ENCODE results near the gene ADTRP.

DNA sequence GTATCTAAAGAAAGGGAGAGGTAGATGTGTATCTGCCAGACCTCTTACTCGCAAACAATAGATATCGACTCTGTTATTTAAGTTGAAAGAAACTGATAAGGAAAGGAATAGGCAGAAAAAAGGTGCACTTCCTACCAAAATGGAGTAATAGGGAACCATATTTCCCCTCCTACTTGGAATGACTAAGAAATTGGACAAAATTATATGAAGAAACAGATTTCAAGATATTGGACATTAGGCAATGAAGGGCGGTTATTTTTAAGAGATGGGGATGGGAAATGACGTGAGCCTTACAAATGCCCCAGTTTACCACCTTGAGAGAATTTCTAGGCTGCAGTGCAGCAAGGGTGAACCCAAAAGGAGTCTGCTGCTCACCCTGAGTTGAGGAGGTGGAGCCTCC, 108.9 kb downstream of the ADTRP start:
- no peak for TF ChIP-seq POLR2AphosphoS5 (IDR thresholded peaks at IDR 0.05)
- TF ChIP-seq, protein P1, sequence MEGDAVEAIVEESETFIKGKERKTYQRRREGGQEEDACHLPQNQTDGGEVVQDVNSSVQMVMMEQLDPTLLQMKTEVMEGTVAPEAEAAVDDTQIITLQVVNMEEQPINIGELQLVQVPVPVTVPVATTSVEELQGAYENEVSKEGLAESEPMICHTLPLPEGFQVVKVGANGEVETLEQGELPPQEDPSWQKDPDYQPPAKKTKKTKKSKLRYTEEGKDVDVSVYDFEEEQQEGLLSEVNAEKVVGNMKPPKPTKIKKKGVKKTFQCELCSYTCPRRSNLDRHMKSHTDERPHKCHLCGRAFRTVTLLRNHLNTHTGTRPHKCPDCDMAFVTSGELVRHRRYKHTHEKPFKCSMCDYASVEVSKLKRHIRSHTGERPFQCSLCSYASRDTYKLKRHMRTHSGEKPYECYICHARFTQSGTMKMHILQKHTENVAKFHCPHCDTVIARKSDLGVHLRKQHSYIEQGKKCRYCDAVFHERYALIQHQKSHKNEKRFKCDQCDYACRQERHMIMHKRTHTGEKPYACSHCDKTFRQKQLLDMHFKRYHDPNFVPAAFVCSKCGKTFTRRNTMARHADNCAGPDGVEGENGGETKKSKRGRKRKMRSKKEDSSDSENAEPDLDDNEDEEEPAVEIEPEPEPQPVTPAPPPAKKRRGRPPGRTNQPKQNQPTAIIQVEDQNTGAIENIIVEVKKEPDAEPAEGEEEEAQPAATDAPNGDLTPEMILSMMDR (IDR thresholded peaks at IDR 0.05 in 8 of 11, conservative IDR thresholded peaks at IDR 0.05 in 3 of 11) = no peak
